GM19023 (cell line): ENCODE measurements around the gene SH3BP1.
"Not testable (repeated sequence)": the region's sequence is repeated elsewhere in the genome, so short reads cannot be mapped to it uniquely, and the experiment has no call there.

ENCODE experiments used
- ATAC-seq: cut with Tn5 transposase; IDR thresholded peaks from one replicate; pipeline ENCODE4 v1.9.1; 2021; ENCODE audit warnings: mild to moderate bottlenecking, moderate library complexity; ENCODE audit not compliant: unreplicated experiment

SH3BP1 gene

GRCh38 chr22:37676736-37677492 lies 37.4 kb downstream of the SH3BP1 start:
- ATAC-seq: peak; percentile 56

- peak; percentile 6 for ATAC-seq
These were observed 38.1 kb downstream of the SH3BP1 start for GRCh38 chr22:37677493-37677974.

GRCh38 chr22:37678372-37678771 lies 38.9 kb downstream of the SH3BP1 start:
- ATAC-seq: no peak

GRCh38 chr22:37679670-37680069 lies 40.2 kb downstream of the SH3BP1 start:
- ATAC-seq: no peak

GRCh38 chr22:37680191-37680851 lies 40.9 kb downstream of the SH3BP1 start:
- no peak for ATAC-seq

- ATAC-seq: no peak
These were observed 41.5 kb downstream of the SH3BP1 start for GRCh38 chr22:37681001-37681424.

- ATAC-seq: no peak
These were observed 42.1 kb downstream of the SH3BP1 start for GRCh38 chr22:37681556-37682049.

GRCh38 chr22:37684803-37685615 lies 45.5 kb downstream of the SH3BP1 start:
- ATAC-seq: no peak

- ATAC-seq: peak; percentile 76
These were observed 46.8 kb downstream of the SH3BP1 start, which contains the start of gene NOL12 for GRCh38 chr22:37686002-37686982. Gene NOL12 (plus strand): TSS chr22:37686343. CDS start chr22:37686393, 50 bp downstream.

- ATAC-seq: no peak
These were observed 50.9 kb downstream of the SH3BP1 start for GRCh38 chr22:37690407-37690806.

- no peak for ATAC-seq
These were observed 51.5 kb downstream of the SH3BP1 start for GRCh38 chr22:37690901-37691504.

GRCh38 chr22:37692627-37693285 lies 53.3 kb downstream of the SH3BP1 start:
- ATAC-seq: no peak

GRCh38 chr22:37694131-37694530 lies 54.7 kb downstream of the SH3BP1 start:
- ATAC-seq: not testable (repeated sequence)

- ATAC-seq: not testable (repeated sequence)
These were observed 56.8 kb downstream of the SH3BP1 start for GRCh38 chr22:37696260-37696656.

GRCh38 chr22:37696657-37697537 lies 57.4 kb downstream of the SH3BP1 start, which contains the start of gene TRIOBP:
Gene TRIOBP (plus strand): TSS chr22:37697048. CDS start chr22:37701366, 4,318 bp downstream.
- ATAC-seq: peak; percentile 88

GRCh38 chr22:37697538-37697835 lies 58.0 kb downstream of the SH3BP1 start:
- no peak for ATAC-seq

GRCh38 chr22:37701141-37701786 lies 61.8 kb downstream of the SH3BP1 start:
- ATAC-seq: no peak
